PFSK-1 (cell line): Measurements from ENCODE around the gene CRYAB.

Experiments used
- FOXP2 ChIP-seq: optimal IDR thresholded peaks from 2 replicates; pipeline ENCODE3; 2011; ENCODE audit warnings: borderline replicate concordance, control low read depth, inconsistent platforms; ENCODE audit not compliant: insufficient read depth; ENCODE audit errors: extremely low read length, extremely low read depth
- POLR2AphosphoS5 ChIP-seq: IDR thresholded peaks from 2 replicates; pipeline ENCODE4 v1.6.1; 2012; ENCODE audit warnings: low read depth, mild to moderate bottlenecking, control low read depth, low read length, moderate library complexity
- REST ChIP-seq, 2 experiments: IDR thresholded peaks; 2 replicates each; pipeline versions ENCODE4 v1.6.1 to v1.8.0; 2011 to 2012; ENCODE audit warnings: low read depth in 2 of 2, low read length in 2 of 2, control low read depth in 1 of 2, inconsistent platforms in 1 of 2, mild to moderate bottlenecking in 1 of 2, moderate library complexity in 1 of 2; ENCODE audit not compliant: insufficient read depth in 1 of 2
- SIN3A ChIP-seq: IDR thresholded peaks from 2 replicates; pipeline ENCODE4 v1.6.1; 2012; ENCODE audit warnings: mild to moderate bottlenecking, low read length, moderate library complexity, borderline replicate concordance; ENCODE audit not compliant: insufficient read depth
- TAF1 ChIP-seq: IDR thresholded peaks from 2 replicates; pipeline ENCODE4 v1.6.1; 2012; ENCODE audit warnings: low read length, control low read depth, borderline replicate concordance; ENCODE audit not compliant: insufficient read depth

The CRYAB gene

GRCh38 chr11:111944139-111944538 lies 32.6 kb upstream of the CRYAB start:
- TF ChIP-seq REST (IDR thresholded peaks at IDR 0.05; ENCODE audit: insufficient read depth in 1 of 2, low read depth in 2 of 2, low read length in 2 of 2) (no peak), FOXP2 (no peak), POLR2AphosphoS5 (no peak), TAF1 (no peak), SIN3A (no peak)

- no peak for TF ChIP-seq FOXP2
- no peak for TF ChIP-seq REST (IDR thresholded peaks at IDR 0.05; ENCODE audit: insufficient read depth in 1 of 2, low read depth in 2 of 2, low read length in 2 of 2)
- TF ChIP-seq SIN3A: no peak
- TF ChIP-seq POLR2AphosphoS5: no peak
- TF ChIP-seq TAF1: no peak
Measured at GRCh38 chr11:111942829-111943228, 31.3 kb upstream of the CRYAB start.

GRCh38 chr11:111941963-111942362 lies 30.4 kb upstream of the CRYAB start:
- no peak for TF ChIP-seq REST (IDR thresholded peaks at IDR 0.05; ENCODE audit: insufficient read depth in 1 of 2, low read depth in 2 of 2, low read length in 2 of 2)
- TF ChIP-seq POLR2AphosphoS5: no peak
- no peak for TF ChIP-seq FOXP2
- TF ChIP-seq SIN3A: no peak
- TF ChIP-seq TAF1: no peak

GRCh38 chr11:111939836-111940604 lies 28.4 kb upstream of the CRYAB start:
- TF ChIP-seq FOXP2 (no peak), REST (IDR thresholded peaks at IDR 0.05; ENCODE audit: insufficient read depth in 1 of 2, low read depth in 2 of 2, low read length in 2 of 2) (no peak), POLR2AphosphoS5 (no peak), TAF1 (no peak), SIN3A (no peak)
